Measurements from ENCODE around the gene TAL1. TPM values are rescaled to one million over a fixed set of nuclear protein-coding genes. Genes with fewer than 3 reads are reported as not detected.
A peak's percentile ranks its signal among the peaks of the same experiment; 100 is the strongest.

TAL1 gene
- total and polyA plus RNA-seq, 2 donors (not counting 3 experiments of a cell fraction or from before 2014, with no cell fraction given) = 36.7 to 52.4 TPM

- POLR2A ChIA-PET = interaction anchor here (0.8 to 1.6 kb wide), 3 partner anchors 136 to 155 kb away, joined by 3 to 7 read pairs (median 4); partner anchors contain the start of genes CMPK1 and STIL
- FAIRE-seq = no peak
Observed at GRCh38 chr1:47178654-47179016, 53.4 kb downstream of the TAL1 start.

More at GRCh38 chr1:47178654-47179016, 53.4 kb downstream of the TAL1 start:
- intact Hi-C loops (cut with micrococcal nuclease) = loop anchor here (1.0 to 5.0 kb wide), 9 partner anchors 12 to 532 kb away; partner anchors contain the start of genes PDZK1IP1 and STIL
- Histone ChIP-seq H3K4me3 (replicated peaks in 1 of 3; ENCODE audit: insufficient read depth in 1 of 3, low read depth in 1 of 3, low read length in 3 of 3) (no peak overlapping the region), H3K9ac (replicated peaks; ENCODE audit: extremely low read depth, insufficient read depth, low read length) (no peak overlapping the region), H3K9me3 (replicated peaks; ENCODE audit: control insufficient read depth, insufficient read depth, low read length) (no peaks in the 10 kb centered on the region), H3K27ac (ENCODE audit: insufficient read depth, low read depth, low read length) (no peak overlapping the region), H3K27me3 (ENCODE audit: control insufficient read depth in 2 of 2, insufficient read depth in 2 of 2, low read length in 2 of 2) (no peaks in the 10 kb centered on the region), H2AFZ (ENCODE audit: low read depth, low read length) (peak overlapping the region; percentile 12), H3K4me1 (ENCODE audit: control insufficient read depth, extremely low read depth, insufficient read depth, low read length) (peaks cover 19% of the 10 kb centered on the region), H4K20me1 (replicated peaks; ENCODE audit: control insufficient read depth, extremely low read depth, insufficient read depth, low read length) (no peaks in the 10 kb centered on the region), H3K4me2 (ENCODE audit: insufficient read depth, low read length) (no peak overlapping the region), H3K9me1 (replicated peaks; ENCODE audit: control insufficient read depth, extremely low read depth, insufficient read depth, low read length) (no peaks in the 10 kb centered on the region), H3K36me3 (ENCODE audit: control insufficient read depth in 2 of 2, extremely low read depth in 1 of 2, insufficient read depth in 2 of 2, low read length in 2 of 2) (no peaks in the 10 kb centered on the region), H3K79me2 (ENCODE audit: control insufficient read depth, insufficient read depth, low read length) (no peaks in the 10 kb centered on the region)
- DNase-seq (ENCODE audit: low read depth, low spot score) = no peak
- dilution Hi-C loops (cut with MboI; ENCODE audit: extremely low pct_ligation_motif_present, low sequenced_read_pairs) = no loop called here
- TF ChIP-seq EZH2 (IDR thresholded peaks at IDR 0.05; ENCODE audit: borderline replicate concordance, low read depth, low read length, severe bottlenecking) = no peak
- no peak for TF ChIP-seq CTCF (IDR thresholded peaks at IDR 0.05; ENCODE audit: extremely low read depth in 1 of 2, insufficient read depth in 1 of 2, low read depth in 1 of 2, low read length in 2 of 2)
- TF ChIP-seq MYC (IDR thresholded peaks at IDR 0.05; ENCODE audit: low read depth, low read length) = no peak
- TF ChIP-seq FOS (IDR thresholded peaks at IDR 0.05; ENCODE audit: borderline replicate concordance, insufficient read depth, low read length) = no peak
- no peak for TF ChIP-seq POLR2A (IDR thresholded peaks at IDR 0.05; ENCODE audit: low read depth, low read length)
- TF ChIP-seq GATA2 (IDR thresholded peaks at IDR 0.05; ENCODE audit: insufficient read depth, insufficient read length, low read depth, low read length) = no peak
- no peak for TF ChIP-seq POLR2AphosphoS5 (IDR thresholded peaks at IDR 0.05; ENCODE audit: insufficient read depth, low read depth, low read length)
- TF ChIP-seq JUN (IDR thresholded peaks at IDR 0.05; ENCODE audit: borderline replicate concordance, insufficient read depth, insufficient read length, low read depth) = no peak
- TF ChIP-seq MAX (IDR thresholded peaks at IDR 0.05; ENCODE audit: insufficient read depth, insufficient read length) = no peak
- BruUV-seq (replicated peaks) = no TSS peak
- CTCF ChIA-PET = interaction anchor here (0.6 to 8.1 kb wide), 71 partner anchors 10 to 819 kb away, joined by 3 to 223 read pairs (median 5); partner anchors contain the start of genes CMPK1, CYP4X1, EFCAB14 and FOXD2
